KMS-11 (cell line): ENCODE results near the gene CDK19.
"Not testable (repeated sequence)": the region's sequence is repeated elsewhere in the genome, so short reads cannot be mapped to it uniquely, and the experiment has no call there.

Experiments
- H2AFZ ChIP-seq: fragments of 200-600 bp; sonication (generic); 2 replicates; pipeline ENCODE4 v1.6.1; 2016; ENCODE audit warnings: antibody characterized with exemption, mixed run types, low read depth
- H3K27ac ChIP-seq: fragments of 200-600 bp; sonication (generic); 2 replicates; pipeline ENCODE4 v1.6.1; 2016; ENCODE audit warnings: mild to moderate bottlenecking, mixed run types
- H3K27me3 ChIP-seq: fragments of 200-600 bp; sonication (generic); 2 replicates; pipeline ENCODE4 v1.6.1; 2017; ENCODE audit warnings: mild to moderate bottlenecking, low read depth, mixed run types, moderate library complexity; ENCODE audit not compliant: insufficient read depth
- H3K36me3 ChIP-seq: fragments of 200-600 bp; sonication (generic); 2 replicates; pipeline ENCODE4 v1.6.1; 2017; ENCODE audit warnings: mild to moderate bottlenecking, mixed run types; ENCODE audit not compliant: insufficient read depth
- H3K4me1 ChIP-seq: fragments of 200-600 bp; sonication (generic); 2 replicates; pipeline ENCODE4 v1.6.1; 2016; ENCODE audit warnings: mild to moderate bottlenecking, low read depth, mixed run types; ENCODE audit not compliant: poor library complexity, severe bottlenecking
- H3K4me2 ChIP-seq: fragments of 200-600 bp; sonication (generic); 2 replicates; pipeline ENCODE4 v1.7.0; 2016; ENCODE audit warnings: mild to moderate bottlenecking, mixed run types
- H3K4me3 ChIP-seq: fragments of 200-600 bp; sonication (generic); IDR thresholded peaks from 2 replicates; pipeline ENCODE4 v1.6.1; 2017; ENCODE audit warnings: low read depth, low read length, mixed read lengths; ENCODE audit not compliant: insufficient read depth
- H3K79me2 ChIP-seq: fragments of 200-600 bp; sonication (generic); 2 replicates; pipeline ENCODE4 v1.6.1; 2016; ENCODE audit warnings: low read depth, mixed run types; ENCODE audit not compliant: insufficient read depth
- H3K9ac ChIP-seq: fragments of 200-600 bp; sonication (generic); 2 replicates; pipeline ENCODE4 v1.6.1; 2016; ENCODE audit warnings: mild to moderate bottlenecking, mixed run types
- H4K20me1 ChIP-seq: fragments of 200-600 bp; sonication (generic); 2 replicates; pipeline ENCODE4 v1.6.1; 2016; ENCODE audit warnings: mild to moderate bottlenecking, mixed run types; ENCODE audit not compliant: insufficient read depth
- TF ChIP-seq, protein P1 (sequence below): fragments of 200-600 bp; sonication (generic); conservative IDR thresholded peaks from 2 replicates; pipeline ENCODE4 v1.6.1; 2017; ENCODE audit warnings: low read depth, mild to moderate bottlenecking, antibody characterized with exemption, low read length, moderate library complexity, mixed read lengths

The CDK19 gene

DNA sequence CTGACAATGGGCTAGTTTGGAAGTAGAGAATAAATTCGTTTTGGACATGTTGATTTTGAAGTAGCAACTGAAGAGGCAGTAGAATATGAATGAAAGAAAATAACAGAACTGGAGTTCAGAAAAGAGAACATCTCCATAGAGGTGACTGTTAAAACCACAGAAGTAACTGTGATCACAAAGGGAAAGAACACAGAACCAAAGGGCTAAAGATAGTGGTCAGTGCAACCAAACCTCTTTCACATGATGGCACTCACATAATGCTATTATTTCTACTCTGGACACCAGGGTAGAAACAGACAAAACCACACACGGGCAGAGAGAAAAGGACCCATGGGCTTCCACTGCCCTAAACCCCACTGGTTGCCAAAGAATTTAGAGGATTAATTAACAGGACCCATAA is 58.5 kb downstream of the CDK19 start:
- H3K79me2 ChIP-seq, result no peaks in the 10 kb centered on the region
- no peaks in the 10 kb centered on the region for H3K27me3 ChIP-seq
- H2AFZ ChIP-seq, result no peak overlapping the region
- no peak overlapping the region for H3K27ac ChIP-seq
- no peaks in the 10 kb centered on the region for H3K36me3 ChIP-seq
- H3K4me1 ChIP-seq, result peaks cover 9% of the 10 kb centered on the region
- no peak overlapping the region for H3K4me2 ChIP-seq
- no peaks in the 10 kb centered on the region for H4K20me1 ChIP-seq
- TF ChIP-seq, protein P1, sequence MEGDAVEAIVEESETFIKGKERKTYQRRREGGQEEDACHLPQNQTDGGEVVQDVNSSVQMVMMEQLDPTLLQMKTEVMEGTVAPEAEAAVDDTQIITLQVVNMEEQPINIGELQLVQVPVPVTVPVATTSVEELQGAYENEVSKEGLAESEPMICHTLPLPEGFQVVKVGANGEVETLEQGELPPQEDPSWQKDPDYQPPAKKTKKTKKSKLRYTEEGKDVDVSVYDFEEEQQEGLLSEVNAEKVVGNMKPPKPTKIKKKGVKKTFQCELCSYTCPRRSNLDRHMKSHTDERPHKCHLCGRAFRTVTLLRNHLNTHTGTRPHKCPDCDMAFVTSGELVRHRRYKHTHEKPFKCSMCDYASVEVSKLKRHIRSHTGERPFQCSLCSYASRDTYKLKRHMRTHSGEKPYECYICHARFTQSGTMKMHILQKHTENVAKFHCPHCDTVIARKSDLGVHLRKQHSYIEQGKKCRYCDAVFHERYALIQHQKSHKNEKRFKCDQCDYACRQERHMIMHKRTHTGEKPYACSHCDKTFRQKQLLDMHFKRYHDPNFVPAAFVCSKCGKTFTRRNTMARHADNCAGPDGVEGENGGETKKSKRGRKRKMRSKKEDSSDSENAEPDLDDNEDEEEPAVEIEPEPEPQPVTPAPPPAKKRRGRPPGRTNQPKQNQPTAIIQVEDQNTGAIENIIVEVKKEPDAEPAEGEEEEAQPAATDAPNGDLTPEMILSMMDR, result no peak
- no peak overlapping the region for H3K4me3 ChIP-seq
- H3K9ac ChIP-seq, result no peak overlapping the region

DNA sequence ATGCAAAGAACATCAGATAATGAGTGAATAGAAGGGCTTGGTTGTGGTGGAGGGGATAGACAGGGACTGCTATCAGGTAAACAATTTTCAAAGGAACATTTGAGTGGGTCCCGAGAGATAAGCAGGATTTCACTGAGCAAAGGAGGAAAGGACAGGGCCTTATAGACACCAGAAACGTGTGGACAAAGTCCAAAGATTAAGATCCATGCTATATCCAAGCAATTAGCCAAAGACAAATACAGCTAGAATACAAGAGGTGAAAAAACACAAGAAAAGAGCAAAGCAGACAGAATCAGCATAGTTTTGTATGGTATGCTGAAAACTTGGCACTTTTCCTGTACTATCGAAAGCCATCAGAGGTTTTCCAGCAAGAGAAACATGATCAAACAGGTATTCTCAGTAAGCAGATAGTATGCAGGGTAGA is 59.8 kb downstream of the CDK19 start:
- TF ChIP-seq, protein P1, result no peak
- no peaks in the 10 kb centered on the region for H3K36me3 ChIP-seq
- no peaks in the 10 kb centered on the region for H3K79me2 ChIP-seq
- no peak overlapping the region for H3K4me2 ChIP-seq
- no peaks in the 10 kb centered on the region for H3K27me3 ChIP-seq
- no peaks in the 10 kb centered on the region for H4K20me1 ChIP-seq
- no peak overlapping the region for H3K4me3 ChIP-seq
- H3K9ac ChIP-seq, result no peak overlapping the region
- no peak overlapping the region for H2AFZ ChIP-seq
- H3K4me1 ChIP-seq, result peaks cover 9% of the 10 kb centered on the region
- H3K27ac ChIP-seq, result no peak overlapping the region

DNA sequence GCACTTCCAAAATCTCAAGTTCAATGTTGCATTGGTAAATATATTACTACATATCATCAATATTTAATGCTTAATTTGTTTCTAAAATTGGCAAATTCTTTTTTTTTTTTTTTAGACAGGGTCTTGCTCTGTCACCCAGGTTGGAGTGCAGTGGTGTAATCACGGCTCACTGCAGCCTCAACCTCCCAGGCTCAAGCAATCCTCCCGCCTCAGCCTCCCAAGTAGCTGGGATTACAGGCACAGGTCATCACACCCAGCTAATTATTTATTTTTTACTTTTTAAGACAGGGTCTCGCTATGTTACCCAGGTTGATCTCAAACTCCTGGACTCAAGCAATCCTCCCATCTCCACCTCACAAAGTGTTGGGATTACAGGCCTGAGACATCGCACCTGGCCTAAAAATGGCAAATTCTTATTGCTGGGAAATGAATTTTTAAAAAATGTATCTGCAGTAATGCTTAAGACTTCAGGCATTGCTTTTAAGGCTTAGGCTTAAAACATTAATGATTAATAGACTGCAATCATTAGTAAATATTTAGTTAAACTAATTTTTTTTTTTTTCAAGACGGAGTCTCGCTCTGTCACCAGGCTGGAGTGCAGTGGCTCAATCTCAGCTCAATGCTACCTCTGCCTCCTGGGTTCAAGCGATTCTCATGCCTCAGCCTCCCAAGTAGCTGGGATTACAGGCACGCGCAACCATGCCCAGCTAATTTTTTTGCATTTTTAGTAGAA is 61.2 kb downstream of the CDK19 start:
- H3K27ac ChIP-seq, H3K36me3 ChIP-seq, H3K9ac ChIP-seq, H3K4me3 ChIP-seq, H4K20me1 ChIP-seq, H3K4me1 ChIP-seq, H2AFZ ChIP-seq, H3K79me2 ChIP-seq, H3K4me2 ChIP-seq, H3K27me3 ChIP-seq: not testable (repeated sequence)

DNA sequence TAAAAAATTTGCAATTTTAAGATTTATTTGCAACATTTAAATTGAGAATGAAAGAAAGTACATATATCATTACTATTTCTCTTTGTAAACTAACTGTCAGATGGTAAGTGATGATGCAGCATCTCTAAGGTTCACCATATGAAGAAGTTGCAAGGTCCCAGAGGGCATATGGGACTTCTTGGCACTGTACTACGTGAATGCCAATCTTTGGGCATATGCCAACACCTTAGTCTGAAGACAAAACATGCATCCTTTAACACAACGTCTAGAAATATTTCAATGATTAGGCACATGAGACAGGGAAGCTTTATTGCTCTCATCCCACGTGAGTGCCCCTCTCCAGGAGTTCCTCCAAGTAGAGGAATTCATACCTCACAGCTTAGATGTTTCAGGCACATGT is 66.8 kb downstream of the CDK19 start:
- no peak overlapping the region for H3K9ac ChIP-seq
- H3K4me3 ChIP-seq, result no peak overlapping the region
- H3K79me2 ChIP-seq, result no peaks in the 10 kb centered on the region
- H3K27ac ChIP-seq, result no peak overlapping the region
- H3K4me1 ChIP-seq, result no peaks in the 10 kb centered on the region
- H4K20me1 ChIP-seq, result no peaks in the 10 kb centered on the region
- TF ChIP-seq, protein P1, result no peak
- no peaks in the 10 kb centered on the region for H3K27me3 ChIP-seq
- H2AFZ ChIP-seq, result no peak overlapping the region
- no peaks in the 10 kb centered on the region for H3K36me3 ChIP-seq
- no peak overlapping the region for H3K4me2 ChIP-seq

DNA sequence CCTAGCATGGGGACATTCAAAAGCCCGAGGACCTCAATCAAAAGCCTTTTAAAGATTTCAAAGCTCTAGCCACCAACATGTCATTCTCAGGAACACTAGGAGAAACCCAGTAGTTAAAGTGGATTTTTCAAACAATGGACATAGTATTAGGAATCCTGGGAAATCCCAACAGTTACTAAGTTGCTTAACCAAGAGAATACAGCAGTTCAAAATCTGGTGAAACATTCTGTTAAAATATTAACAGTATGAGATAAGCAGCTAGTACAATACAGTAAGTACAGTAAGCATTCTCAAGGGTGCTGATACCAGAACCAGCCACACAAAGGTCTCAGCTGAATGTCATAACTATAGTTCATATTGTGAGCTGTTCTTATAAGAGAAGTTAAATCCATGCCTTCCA is 68.6 kb downstream of the CDK19 start:
- H3K27ac ChIP-seq, result no peak overlapping the region
- H3K4me1 ChIP-seq, result no peaks in the 10 kb centered on the region
- H3K4me2 ChIP-seq, result no peak overlapping the region
- no peaks in the 10 kb centered on the region for H3K36me3 ChIP-seq
- H3K9ac ChIP-seq, result no peak overlapping the region
- H3K27me3 ChIP-seq, result no peaks in the 10 kb centered on the region
- H2AFZ ChIP-seq, result no peak overlapping the region
- no peaks in the 10 kb centered on the region for H4K20me1 ChIP-seq
- H3K79me2 ChIP-seq, result no peaks in the 10 kb centered on the region
- H3K4me3 ChIP-seq, result no peak overlapping the region
- TF ChIP-seq, protein P1, result no peak
